Kidney epithelial cell (primary cell): ENCODE data around the gene MFAP2. TPM values are rescaled to one million over a fixed set of nuclear protein-coding genes. Genes with fewer than 3 reads are reported as not detected.
A peak's percentile ranks its signal among the peaks of the same experiment; 100 is the strongest.

ENCODE experiments used
- DNase-seq: peaks from one replicate; pipeline ENCODE4 v3.0.0-alpha.2; 2010; ENCODE audit warnings: low read depth
- H3K27me3 ChIP-seq: 2 replicates; pipeline ENCODE4 v1.6.0; 2011; ENCODE audit warnings: low read length; ENCODE audit not compliant: control insufficient read depth, insufficient read depth
- H3K36me3 ChIP-seq: 2 replicates; pipeline ENCODE4 v1.5.1; 2011; ENCODE audit warnings: low read length; ENCODE audit not compliant: control insufficient read depth, insufficient read depth
- H3K4me3 ChIP-seq: 2 replicates; pipeline ENCODE4 v1.5.1; 2011; ENCODE audit warnings: low read depth, mild to moderate bottlenecking, control low read depth, low read length
- CTCF ChIP-seq: IDR thresholded peaks from 2 replicates; pipeline ENCODE4 v1.5.1; 2011; ENCODE audit warnings: mild to moderate bottlenecking, moderate library complexity, low read length, control low read depth, inconsistent platforms; ENCODE audit not compliant: insufficient read depth, poor library complexity, severe bottlenecking
- total RNA-seq: library from RNA; depleted of rRNA; stranded (reverse); fragments of >200 nt; gene quantifications from 2 replicates; pipeline ENCODE4 v1.2.3, GENCODE V29; 2015

The MFAP2 gene
- total RNA-seq, 1 donor from 2014 or later, result 58.2 TPM

GRCh38 chr1:16983649-16984048 lies 3.2 kb upstream of the MFAP2 start:
- Histone ChIP-seq H3K4me3 (no peak overlapping the region), H3K27me3 (no peaks in the 10 kb centered on the region), H3K36me3 (peaks cover 3% of the 10 kb centered on the region)
- no peak for TF ChIP-seq CTCF
- DNase-seq, result no peak

DNA sequence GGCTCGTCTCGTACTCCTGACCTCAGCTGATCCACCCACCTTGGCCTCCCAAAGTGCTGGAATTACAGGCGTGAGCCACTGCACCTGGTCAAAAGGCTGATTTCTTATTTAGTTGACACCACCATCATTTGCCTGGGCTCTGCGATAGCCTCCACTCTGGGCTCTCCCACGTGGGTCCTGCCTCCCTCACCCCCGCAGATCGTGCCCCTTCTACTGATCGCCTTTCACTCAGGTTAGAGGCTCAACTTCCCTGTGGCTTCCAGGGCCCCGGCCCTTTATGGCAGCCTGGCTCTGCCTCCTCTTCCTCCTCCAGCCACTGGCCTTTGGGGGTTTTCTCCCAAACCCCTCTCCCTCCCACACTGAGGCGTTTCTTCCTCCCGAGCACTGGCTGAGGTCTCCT lies 2.5 kb upstream of the MFAP2 start:
- TF ChIP-seq CTCF, result no peak
- Histone ChIP-seq H3K4me3 (no peak overlapping the region), H3K36me3 (peaks cover 1% of the 10 kb centered on the region), H3K27me3 (no peaks in the 10 kb centered on the region)
- no peak for DNase-seq

DNA sequence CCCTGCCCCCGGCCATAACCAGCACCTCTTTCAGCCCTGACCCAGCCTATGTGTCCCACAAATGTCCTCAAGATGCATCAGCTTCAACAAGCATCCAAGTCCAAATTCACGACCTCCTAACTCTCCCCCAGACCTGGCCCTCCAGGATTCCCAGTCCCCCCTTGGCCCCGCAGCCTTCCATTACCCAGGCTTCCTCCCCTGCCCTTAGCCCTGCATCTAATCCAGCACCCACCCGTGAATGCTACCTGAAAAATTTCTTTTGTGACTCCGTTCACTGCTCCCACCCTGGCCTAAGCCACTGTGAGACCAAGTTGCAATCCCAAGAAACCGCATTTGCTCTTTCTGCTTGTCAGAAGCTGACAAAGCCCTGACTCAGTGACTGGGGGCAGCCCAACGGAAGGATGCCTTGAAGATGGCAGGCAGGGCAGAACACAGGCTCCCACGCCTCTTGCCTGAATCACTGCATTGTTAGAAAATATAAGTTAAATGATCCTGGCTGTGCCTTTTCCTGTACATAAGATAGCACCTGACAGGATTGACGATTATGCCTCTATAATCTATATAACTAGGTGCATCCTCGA lies 939 bp upstream of the MFAP2 start:
- no peak overlapping the region for H3K4me3 ChIP-seq

DNA sequence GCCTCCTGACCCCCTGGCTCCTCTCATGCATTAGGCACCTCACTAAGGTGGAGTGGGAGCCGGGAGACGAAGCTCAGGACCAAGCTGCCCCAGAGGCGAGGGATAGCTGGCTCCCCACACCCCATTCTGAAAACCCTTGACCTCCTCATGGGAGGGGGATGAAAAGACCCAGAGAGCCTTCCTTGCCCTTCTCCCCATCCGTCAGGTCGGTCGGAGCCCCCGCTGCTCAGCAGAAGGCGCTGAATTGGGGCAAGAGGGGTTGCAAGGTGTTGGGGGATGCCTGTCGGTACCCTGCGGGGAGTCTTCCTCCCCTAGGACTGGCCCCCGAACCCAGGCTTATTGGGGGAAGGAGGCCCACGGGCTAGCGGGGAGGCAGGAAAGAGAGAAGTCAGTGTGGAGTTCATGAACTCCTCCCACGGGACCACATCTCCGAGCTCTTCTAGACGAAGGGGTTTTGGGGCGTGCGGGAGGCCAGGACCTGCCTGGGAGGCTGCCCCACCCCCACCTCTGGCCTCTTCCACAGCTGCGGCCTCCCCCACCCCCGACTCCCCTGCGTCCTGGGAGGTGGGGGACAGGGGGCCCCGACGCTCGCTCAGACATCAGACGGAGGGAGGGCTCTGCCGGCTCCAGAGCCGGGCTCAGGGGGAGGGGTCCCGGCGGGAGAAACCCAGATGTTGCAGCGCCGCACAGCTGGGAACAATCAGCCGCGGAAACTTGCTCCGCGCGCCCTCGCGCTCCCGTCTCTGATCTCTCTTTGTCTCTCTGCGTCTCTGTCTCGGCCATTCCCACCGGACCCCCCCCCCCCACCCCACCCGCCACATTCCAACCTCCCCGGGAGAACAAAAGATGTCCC lies 719 bp downstream of the MFAP2 start:
- Histone ChIP-seq H3K36me3 (no peaks in the 10 kb centered on the region), H3K4me3 (peak overlapping the region; percentile 76), H3K27me3 (no peaks in the 10 kb centered on the region)
- DNase-seq, result no peak
- TF ChIP-seq CTCF, result no peak

More for the DNA sequence above, 939 bp upstream of the MFAP2 start:
- H3K36me3 ChIP-seq, result no peaks in the 10 kb centered on the region
- no peak for TF ChIP-seq CTCF
- no peaks in the 10 kb centered on the region for H3K27me3 ChIP-seq
- peak; percentile 74 for DNase-seq

- Histone ChIP-seq H3K36me3 (no peaks in the 10 kb centered on the region), H3K27me3 (no peaks in the 10 kb centered on the region), H3K4me3 (peak overlapping the region; percentile 76)
- no peak for TF ChIP-seq CTCF
- no peak for DNase-seq
Measured at GRCh38 chr1:16978567-16979474, 1.6 kb downstream of the MFAP2 start.
